Measurements from ENCODE around the gene DHFR2. TPM values are rescaled to one million over a fixed set of nuclear protein-coding genes. Genes with fewer than 3 reads are reported as not detected.

The DHFR2 gene
- total and polyA plus RNA-seq, 10 of the 15 experiments (the other 5 are each of a cell fraction or from before 2014, with no cell fraction given): 1.8 to 5.6 (median 4.4) TPM

DNA sequence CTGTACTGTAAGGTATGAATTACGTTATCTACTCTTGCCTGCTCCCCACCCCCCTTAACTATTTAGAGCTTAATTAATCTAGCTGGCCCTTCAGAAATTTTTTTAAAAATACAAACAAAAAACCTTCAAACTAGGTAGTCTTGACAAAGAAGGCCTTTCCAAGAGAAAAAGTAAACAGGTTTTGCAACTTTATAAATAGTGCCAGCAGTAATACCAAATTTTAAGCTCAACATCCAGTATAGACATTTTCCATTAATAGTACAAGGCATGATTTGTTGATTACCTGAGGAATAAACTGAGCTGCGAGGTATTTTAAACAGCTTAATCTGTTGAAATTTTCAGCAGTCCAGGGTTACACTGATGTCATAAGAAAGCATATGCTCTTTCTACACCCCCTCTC is 54.5 kb downstream of the DHFR2 start:
- in situ Hi-C loops (cut with MboI) (loop anchor here (5.0 kb wide), 1 partner anchor 59 kb away; no protein-coding TSS in a partner anchor), intact Hi-C loops (cut with micrococcal nuclease; ENCODE audit: unreplicated experiment) (no loop called here)
- no peak overlapping the region for H3K9ac ChIP-seq (ENCODE audit: control insufficient read depth, insufficient read depth, low read length)
- TF ChIP-seq, protein P1, sequence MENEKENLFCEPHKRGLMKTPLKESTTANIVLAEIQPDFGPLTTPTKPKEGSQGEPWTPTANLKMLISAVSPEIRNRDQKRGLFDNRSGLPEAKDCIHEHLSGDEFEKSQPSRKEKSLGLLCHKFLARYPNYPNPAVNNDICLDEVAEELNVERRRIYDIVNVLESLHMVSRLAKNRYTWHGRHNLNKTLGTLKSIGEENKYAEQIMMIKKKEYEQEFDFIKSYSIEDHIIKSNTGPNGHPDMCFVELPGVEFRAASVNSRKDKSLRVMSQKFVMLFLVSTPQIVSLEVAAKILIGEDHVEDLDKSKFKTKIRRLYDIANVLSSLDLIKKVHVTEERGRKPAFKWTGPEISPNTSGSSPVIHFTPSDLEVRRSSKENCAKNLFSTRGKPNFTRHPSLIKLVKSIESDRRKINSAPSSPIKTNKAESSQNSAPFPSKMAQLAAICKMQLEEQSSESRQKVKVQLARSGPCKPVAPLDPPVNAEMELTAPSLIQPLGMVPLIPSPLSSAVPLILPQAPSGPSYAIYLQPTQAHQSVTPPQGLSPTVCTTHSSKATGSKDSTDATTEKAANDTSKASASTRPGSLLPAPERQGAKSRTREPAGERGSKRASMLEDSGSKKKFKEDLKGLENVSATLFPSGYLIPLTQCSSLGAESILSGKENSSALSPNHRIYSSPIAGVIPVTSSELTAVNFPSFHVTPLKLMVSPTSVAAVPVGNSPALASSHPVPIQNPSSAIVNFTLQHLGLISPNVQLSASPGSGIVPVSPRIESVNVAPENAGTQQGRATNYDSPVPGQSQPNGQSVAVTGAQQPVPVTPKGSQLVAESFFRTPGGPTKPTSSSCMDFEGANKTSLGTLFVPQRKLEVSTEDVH (IDR thresholded peaks at IDR 0.05; ENCODE audit: low read depth, partially characterized antibody): no peak
- TF ChIP-seq ZNF622 (IDR thresholded peaks at IDR 0.05) (no peak), TCF12 (IDR thresholded peaks at IDR 0.05; ENCODE audit: low read depth, low read length) (no peak), ZNF207 (IDR thresholded peaks at IDR 0.05; ENCODE audit: borderline replicate concordance) (no peak)
- TF ChIP-seq, protein P2, sequence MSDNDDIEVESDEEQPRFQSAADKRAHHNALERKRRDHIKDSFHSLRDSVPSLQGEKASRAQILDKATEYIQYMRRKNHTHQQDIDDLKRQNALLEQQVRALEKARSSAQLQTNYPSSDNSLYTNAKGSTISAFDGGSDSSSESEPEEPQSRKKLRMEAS (IDR thresholded peaks at IDR 0.05; ENCODE audit: low read depth, low read length): no peak
- ATAC-seq (no peak), FAIRE-seq (no peak), DNase-seq (ENCODE audit: low read depth, low spot score) (no peak)
- SMC1A ChIA-PET (ENCODE audit: uncharacterized antibody, unreplicated experiment): interaction anchor here (0.8 to 2.7 kb wide), 6 partner anchors 47 to 125 kb away, joined by 3 to 27 read pairs (median 4); partner anchors contain the start of genes DHFR2 and NSUN3
- no peak overlapping the region for H2AFZ ChIP-seq (ENCODE audit: control insufficient read depth, low read depth, low read length)
- CTCF ChIA-PET: interaction anchor here (0.7 to 12.2 kb wide), 5 partner anchors 10 to 242 kb away, joined by 3 to 164 read pairs (median 3); partner anchors contain the start of genes DHFR2 and NSUN3
- H3K27ac ChIP-seq (ENCODE audit: control insufficient read depth, insufficient read depth): no peak overlapping the region
- H4K20me1 ChIP-seq (ENCODE audit: control insufficient read depth, insufficient read depth): no peaks in the 10 kb centered on the region
- WGBS (ENCODE audit: insufficient coverage, insufficient replicate concordance, low lambda C conversion rate, missing lambda C conversion rate): 98% methylated on average over 2 of the region's 2 CpGs
- no peak overlapping the region for H3K4me2 ChIP-seq (ENCODE audit: control insufficient read depth, insufficient read depth)
- no peaks in the 10 kb centered on the region for H3K36me3 ChIP-seq (ENCODE audit: control insufficient read depth in 2 of 2, insufficient read depth in 2 of 2, low read length in 1 of 2)
- POLR2A ChIA-PET: interaction anchor here (0.6 to 0.9 kb wide), 2 partner anchors 61 to 100 kb away, joined by 3 read pairs; no protein-coding TSS in a partner anchor
- no peaks in the 10 kb centered on the region for H3K79me2 ChIP-seq (ENCODE audit: control insufficient read depth, insufficient read depth, low read length)
- H3K4me1 ChIP-seq (ENCODE audit: control insufficient read depth, insufficient read depth, low read length): no peaks in the 10 kb centered on the region
- no TSS peak for BruUV-seq (replicated peaks)
- RAD21 ChIA-PET (ENCODE audit: unreplicated experiment): interaction anchor here (0.8 to 2.8 kb wide), 3 partner anchors 58 to 94 kb away, joined by 4 to 18 read pairs (median 5); no protein-coding TSS in a partner anchor
- H3K27me3 ChIP-seq (replicated peaks in 1 of 2; ENCODE audit: control insufficient read depth in 2 of 2, insufficient read depth in 2 of 2, low read length in 1 of 2): no peaks in the 10 kb centered on the region
- H3K9me3 ChIP-seq (replicated peaks; ENCODE audit: control insufficient read depth, insufficient read depth, low read length): no peaks in the 10 kb centered on the region
- no peak overlapping the region for H3K4me3 ChIP-seq

Other genes starting within 250 kb of the DHFR2 start
- gene PROS1, start 89.0 kb downstream of the DHFR2 start, total RNA-seq (2014; rRNA removed): not detected in 2 replicates
- gene PROS1, start 89.0 kb downstream of the DHFR2 start, total RNA-seq (2014; rRNA removed; fragmentation: Illumina TruSeq; extraction: Trizol): not detected in 2 replicates
- 0.08 and 0.10 TPM in 2 replicates for gene PROS1, start 89.0 kb downstream of the DHFR2 start, total RNA-seq (2021)
- gene PROS1, start 89.0 kb downstream of the DHFR2 start, polyA plus RNA-seq (2011; rRNA removed): not detected in 2 replicates
- gene PROS1, start 89.0 kb downstream of the DHFR2 start, polyA plus RNA-seq (2014; fragmentation: Illumina TruSeq; extraction: Trizol): not detected in 2 replicates
- not detected for gene PROS1, start 89.0 kb downstream of the DHFR2 start, polyA plus RNA-seq (2014; fragmentation: Nextera tagmentation; extraction: Ambion mirVana)
- not detected in 2 replicates for gene PROS1, start 89.0 kb downstream of the DHFR2 start, polyA plus RNA-seq (2014; rRNA removed)
- gene PROS1, start 89.0 kb downstream of the DHFR2 start, polyA plus RNA-seq (2016; fragmentation: Nextera tagmentation; extraction: Ambion mirVana): not detected
- 5.7 and 7.0 TPM in 2 replicates for gene ARL13B, start 82.8 kb downstream of the DHFR2 start, total RNA-seq (2014; rRNA removed)
- 9.0 and 9.9 TPM in 2 replicates for gene ARL13B, start 82.8 kb downstream of the DHFR2 start, total RNA-seq (2014; rRNA removed; fragmentation: Illumina TruSeq; extraction: Trizol)
- 7.5 and 8.9 TPM in 2 replicates for gene ARL13B, start 82.8 kb downstream of the DHFR2 start, total RNA-seq (2021)
- gene ARL13B, start 82.8 kb downstream of the DHFR2 start, polyA plus RNA-seq (2011; rRNA removed): 8.3 and 12.8 TPM in 2 replicates
- 9.0 and 11.3 TPM in 2 replicates for gene ARL13B, start 82.8 kb downstream of the DHFR2 start, polyA plus RNA-seq (2014; fragmentation: Illumina TruSeq; extraction: Trizol)
- 1 to 10 TPM; 3.0 to 4.5 TPM for gene ARL13B, start 82.8 kb downstream of the DHFR2 start, polyA plus RNA-seq (2014; fragmentation: Nextera tagmentation; extraction: Ambion mirVana)
- 5.3 and 6.1 TPM in 2 replicates for gene ARL13B, start 82.8 kb downstream of the DHFR2 start, polyA plus RNA-seq (2014; rRNA removed)
- gene ARL13B, start 82.8 kb downstream of the DHFR2 start, polyA plus RNA-seq (2016; fragmentation: Nextera tagmentation; extraction: Ambion mirVana): 10 to 100 TPM in 1 of 2 experiments, 1 to 10 TPM in 1; 8.5 to 10.4 TPM
- gene STX19, start 34.3 kb downstream of the DHFR2 start, total RNA-seq (2014; rRNA removed): not detected in 2 replicates
- gene STX19, start 34.3 kb downstream of the DHFR2 start, total RNA-seq (2014; rRNA removed; fragmentation: Illumina TruSeq; extraction: Trizol): not detected in 2 replicates
- gene STX19, start 34.3 kb downstream of the DHFR2 start, total RNA-seq (2021): not detected in 2 replicates
- gene STX19, start 34.3 kb downstream of the DHFR2 start, polyA plus RNA-seq (2011; rRNA removed): 0.10 and 0.26 TPM in 2 replicates
- gene STX19, start 34.3 kb downstream of the DHFR2 start, polyA plus RNA-seq (2014; fragmentation: Illumina TruSeq; extraction: Trizol): not detected in 2 replicates
- under 1 TPM; 0.11 to 0.14 TPM for gene STX19, start 34.3 kb downstream of the DHFR2 start, polyA plus RNA-seq (2014; fragmentation: Nextera tagmentation; extraction: Ambion mirVana)
- 0.09 TPM in 1 of 2 replicates, not detected in the other for gene STX19, start 34.3 kb downstream of the DHFR2 start, polyA plus RNA-seq (2014; rRNA removed)
- not detected for gene STX19, start 34.3 kb downstream of the DHFR2 start, polyA plus RNA-seq (2016; fragmentation: Nextera tagmentation; extraction: Ambion mirVana)
- 15.5 and 17.5 TPM in 2 replicates for gene NSUN3, start 145 bp upstream of the DHFR2 start, total RNA-seq (2014; rRNA removed)
- 18.8 and 20.3 TPM in 2 replicates for gene NSUN3, start 145 bp upstream of the DHFR2 start, total RNA-seq (2014; rRNA removed; fragmentation: Illumina TruSeq; extraction: Trizol)
- gene NSUN3, start 145 bp upstream of the DHFR2 start, total RNA-seq (2021): 10.4 and 10.6 TPM in 2 replicates
- gene NSUN3, start 145 bp upstream of the DHFR2 start, polyA plus RNA-seq (2011; rRNA removed): 16.2 and 20.8 TPM in 2 replicates
- 12.4 and 15.4 TPM in 2 replicates for gene NSUN3, start 145 bp upstream of the DHFR2 start, polyA plus RNA-seq (2014; fragmentation: Illumina TruSeq; extraction: Trizol)
- 10 to 100 TPM in 1 of 2 experiments, 1 to 10 TPM in 1; 9.1 to 10.4 TPM for gene NSUN3, start 145 bp upstream of the DHFR2 start, polyA plus RNA-seq (2014; fragmentation: Nextera tagmentation; extraction: Ambion mirVana)
- 8.4 and 10.3 TPM in 2 replicates for gene NSUN3, start 145 bp upstream of the DHFR2 start, polyA plus RNA-seq (2014; rRNA removed)
- gene NSUN3, start 145 bp upstream of the DHFR2 start, polyA plus RNA-seq (2016; fragmentation: Nextera tagmentation; extraction: Ambion mirVana): 10 to 100 TPM; 11.1 to 13.5 TPM